Suprapubic skin (tissue), 4 donors: ENCODE data around the gene ISYNA1. TPM values are rescaled to one million over a fixed set of nuclear protein-coding genes. Genes with fewer than 3 reads are reported as not detected.

Experiments used
- DNase-seq, 2 donors: peaks; one replicate each; pipeline ENCODE4 v3.0.0-alpha.2; 2019; ENCODE audit warnings: low spot score in 2 of 2
- H3K27ac ChIP-seq: fragments of 200-600 bp; sonication (generic); one replicate; pipeline ENCODE4 v1.5.1; 2019
- H3K27me3 ChIP-seq: fragments of 200-600 bp; sonication (generic); one replicate; pipeline ENCODE4 v1.5.1; 2019
- H3K36me3 ChIP-seq: fragments of 200-600 bp; sonication (generic); one replicate; pipeline ENCODE4 v1.5.1; 2019
- H3K4me1 ChIP-seq: fragments of 200-600 bp; sonication (generic); one replicate; pipeline ENCODE4 v1.5.1; 2019
- H3K4me3 ChIP-seq: fragments of 200-600 bp; sonication (generic); one replicate; pipeline ENCODE4 v1.5.1; 2019; ENCODE audit warnings: mild to moderate bottlenecking
- H3K9me3 ChIP-seq: fragments of 200-600 bp; sonication (generic); one replicate; pipeline ENCODE4 v1.5.1; 2019
- CTCF ChIP-seq, 2 donors: fragments of 200-600 bp in 1 of 2; fragments of 450-650 bp in 1 of 2; sonication (generic) in 1 of 2; IDR thresholded peaks; one replicate each; pipeline ENCODE4 v1.5.1; 2016 to 2019; ENCODE audit warnings: antibody characterized with exemption in 2 of 2, mild to moderate bottlenecking in 1 of 2, moderate library complexity in 1 of 2
- EP300 ChIP-seq: sonication (generic); formaldehyde crosslinking; IDR thresholded peaks from one replicate; pipeline ENCODE4 v1.6.1; 2017; ENCODE audit warnings: antibody characterized with exemption
- POLR2A ChIP-seq, 2 donors: fragments of 450-650 bp; IDR thresholded peaks; one replicate each; pipeline ENCODE4 v1.6.1; 2017; ENCODE audit warnings: antibody characterized with exemption in 2 of 2, mild to moderate bottlenecking in 2 of 2, moderate library complexity in 2 of 2
- POLR2AphosphoS5 ChIP-seq, 3 donors: sonication (generic); formaldehyde crosslinking; IDR thresholded peaks; one replicate each; pipeline ENCODE4 v1.6.1; 2017; ENCODE audit warnings: antibody characterized with exemption in 3 of 3
- WGBS: methylation state at CpG from one replicate; pipeline ENCODE4 v1.1.5; 2018; 5-methylcytosine and 5-hydroxymethylcytosine counted together
- total RNA-seq, 4 donors: library from RNA; depleted of rRNA; stranded (reverse); fragments of >200 nt; gene quantifications; one replicate each; pipeline ENCODE4 v1.1.0, GENCODE V29; 2016

ISYNA1 gene
- total RNA-seq, 4 donors from 2014 or later: 7.9 to 27.6 (median 21.0) TPM

GRCh38 chr19:18440936-18441803 is 3.2 kb upstream of the ISYNA1 start:
- H3K27me3 ChIP-seq: no peaks in the 10 kb centered on the region
- peaks cover 43% of the 10 kb centered on the region for H3K4me1 ChIP-seq
- H3K27ac ChIP-seq: no peak overlapping the region
- DNase-seq: no peak
- H3K36me3 ChIP-seq: peaks cover 28% of the 10 kb centered on the region
- no peak overlapping the region for H3K4me3 ChIP-seq
- TF ChIP-seq POLR2A (IDR thresholded peaks at IDR 0.05): no peak
- TF ChIP-seq POLR2AphosphoS5 (IDR thresholded peaks at IDR 0.05): no peak
- no peak for TF ChIP-seq EP300
- no peak for TF ChIP-seq CTCF (IDR thresholded peaks at IDR 0.05)
- WGBS: 81% methylated on average over 23 of the region's 23 CpGs
- H3K9me3 ChIP-seq: no peaks in the 10 kb centered on the region

- peaks cover 21% of the 10 kb centered on the region for H3K36me3 ChIP-seq
- no peaks in the 10 kb centered on the region for H3K9me3 ChIP-seq
- WGBS: 46% methylated on average over 9 of the region's 11 CpGs
- H3K27me3 ChIP-seq: no peaks in the 10 kb centered on the region
- no peak overlapping the region for H3K27ac ChIP-seq
- no peak overlapping the region for H3K4me3 ChIP-seq
- H3K4me1 ChIP-seq: peaks cover 46% of the 10 kb centered on the region
- TF ChIP-seq EP300 (no peak), POLR2A (IDR thresholded peaks at IDR 0.05) (no peak), POLR2AphosphoS5 (IDR thresholded peaks at IDR 0.05) (no peak), CTCF (IDR thresholded peaks at IDR 0.05) (no peak)
- no peak for DNase-seq
Observed at GRCh38 chr19:18440415-18440877, 2.5 kb upstream of the ISYNA1 start.

GRCh38 chr19:18439910-18440237 is 1.9 kb upstream of the ISYNA1 start:
- Histone ChIP-seq H3K4me1 (peaks cover 46% of the 10 kb centered on the region), H3K4me3 (no peak overlapping the region), H3K27ac (no peak overlapping the region), H3K36me3 (peaks cover 15% of the 10 kb centered on the region), H3K9me3 (no peaks in the 10 kb centered on the region), H3K27me3 (no peaks in the 10 kb centered on the region)
- 83% methylated on average over 8 of the region's 9 CpGs for WGBS
- no peak for TF ChIP-seq CTCF (IDR thresholded peaks at IDR 0.05)
- no peak for TF ChIP-seq EP300
- TF ChIP-seq POLR2AphosphoS5 (IDR thresholded peaks at IDR 0.05): no peak
- TF ChIP-seq POLR2A (IDR thresholded peaks at IDR 0.05): no peak
- no peak for DNase-seq

DNA sequence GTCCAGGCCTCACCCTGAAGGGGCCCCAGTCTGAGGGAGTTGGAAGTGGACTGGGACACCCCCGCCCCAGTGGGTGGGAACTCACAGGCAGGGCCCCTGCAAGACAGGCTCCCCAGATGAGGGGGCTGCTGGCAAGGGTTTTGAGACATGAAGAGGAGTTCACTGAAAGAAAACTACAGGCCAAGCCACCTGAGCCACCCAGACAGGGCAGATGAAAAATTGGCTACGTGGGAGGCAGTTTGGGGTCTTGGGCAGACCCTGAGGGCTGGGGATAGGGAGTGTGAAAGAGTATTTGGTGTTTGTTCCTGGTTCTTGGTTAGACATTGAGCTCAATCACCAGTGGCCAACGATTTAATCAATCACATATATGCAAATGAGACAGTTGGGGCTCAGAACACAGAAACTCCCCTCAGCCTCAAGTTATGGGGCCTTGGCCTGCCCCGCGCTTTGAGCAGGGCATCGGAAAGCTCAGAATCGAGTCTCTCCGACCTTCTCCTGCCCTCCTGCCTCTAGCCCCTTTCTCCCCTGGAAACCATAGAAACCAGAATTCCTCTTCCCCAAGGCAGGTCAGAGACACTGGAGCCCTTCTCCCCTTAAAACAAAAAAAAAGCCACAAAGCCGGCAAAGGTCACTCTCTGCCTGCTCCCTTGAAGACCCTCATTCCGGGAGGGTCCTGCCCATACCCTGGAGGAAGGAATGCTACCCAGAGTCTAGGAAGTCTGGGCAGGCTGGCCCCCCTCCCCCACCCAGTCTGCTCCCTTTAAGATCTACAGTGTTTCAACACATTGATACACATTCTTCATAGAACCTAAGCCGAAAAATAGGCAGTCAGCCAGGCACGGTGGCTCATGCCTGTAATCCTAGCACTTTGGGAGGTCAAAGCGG is 1.3 kb upstream of the ISYNA1 start:
- peaks cover 47% of the 10 kb centered on the region for H3K4me1 ChIP-seq
- 76% methylated on average over 13 of the region's 13 CpGs for WGBS

More for the DNA sequence above, 1.3 kb upstream of the ISYNA1 start:
- Histone ChIP-seq H3K27me3 (no peaks in the 10 kb centered on the region), H3K27ac (peak overlapping the region; percentile 15), H3K36me3 (peaks cover 9% of the 10 kb centered on the region), H3K9me3 (no peaks in the 10 kb centered on the region), H3K4me3 (peak overlapping the region; percentile 54)
- DNase-seq: no peak
- no peak for TF ChIP-seq POLR2A (IDR thresholded peaks at IDR 0.05)
- no peak for TF ChIP-seq CTCF (IDR thresholded peaks at IDR 0.05)
- no peak for TF ChIP-seq POLR2AphosphoS5 (IDR thresholded peaks at IDR 0.05)
- TF ChIP-seq EP300: no peak
